Left renal pelvis (tissue), 4 donors: ENCODE results near the gene CARD9. TPM values are rescaled to one million over a fixed set of nuclear protein-coding genes. Genes with fewer than 3 reads are reported as not detected.
"Not testable (repeated sequence)": the region's sequence is repeated elsewhere in the genome, so short reads cannot be mapped to it uniquely, and the experiment has no call there.

Source experiments
- DNase-seq, 4 donors: peaks; one replicate each; pipeline ENCODE4 v3.0.0-alpha.2; 2013; ENCODE audit warnings: low read depth in 4 of 4, low spot score in 3 of 4
- polyA plus RNA-seq, 4 donors: library from polyadenylated mRNA; unstranded; fragments of 120-200 nt; gene quantifications; one replicate each; pipeline ENCODE4 v1.2.1, GENCODE V29; 2013; ENCODE audit not compliant: insufficient read length in 4 of 4

Gene CARD9
- polyA plus RNA-seq, 4 donors: 1.2 to 2.9 (median 2.2) TPM

GRCh38 chr9:136326761-136327303 lies 46.6 kb downstream of the CARD9 start:
- DNase-seq: no peak

- DNase-seq: no peak
Observed at GRCh38 chr9:136326061-136326760, 47.3 kb downstream of the CARD9 start.

- no peak for DNase-seq
Observed at GRCh38 chr9:136325358-136325757, 48.1 kb downstream of the CARD9 start.

- DNase-seq: no peak
Observed at GRCh38 chr9:136324501-136325300, 48.8 kb downstream of the CARD9 start.

DNA sequence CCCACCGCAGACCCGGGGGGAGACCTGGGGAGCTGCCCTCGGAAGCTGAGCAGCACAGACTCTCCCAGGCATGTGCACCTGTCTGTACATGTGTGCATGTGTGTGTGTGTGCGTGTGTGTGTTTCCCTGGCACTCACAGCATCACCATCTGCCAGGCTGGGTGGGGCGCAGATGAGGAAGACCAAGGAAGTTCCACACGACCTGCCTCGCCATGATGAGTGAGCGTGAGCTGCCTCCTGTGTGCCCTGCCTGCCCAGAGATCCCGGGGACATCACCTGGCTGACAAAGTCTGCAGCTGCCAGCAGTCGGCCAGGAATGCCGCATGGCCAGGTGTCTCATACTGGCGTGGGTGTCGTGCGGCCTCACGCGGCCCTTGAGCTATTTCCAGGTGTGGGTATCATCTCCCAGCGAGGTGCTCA lies 50.1 kb downstream of the CARD9 start:
- no peak for DNase-seq

GRCh38 chr9:136322756-136323330 lies 50.6 kb downstream of the CARD9 start:
- no peak for DNase-seq

GRCh38 chr9:136321561-136321960 lies 51.9 kb downstream of the CARD9 start:
- DNase-seq: no peak

DNA sequence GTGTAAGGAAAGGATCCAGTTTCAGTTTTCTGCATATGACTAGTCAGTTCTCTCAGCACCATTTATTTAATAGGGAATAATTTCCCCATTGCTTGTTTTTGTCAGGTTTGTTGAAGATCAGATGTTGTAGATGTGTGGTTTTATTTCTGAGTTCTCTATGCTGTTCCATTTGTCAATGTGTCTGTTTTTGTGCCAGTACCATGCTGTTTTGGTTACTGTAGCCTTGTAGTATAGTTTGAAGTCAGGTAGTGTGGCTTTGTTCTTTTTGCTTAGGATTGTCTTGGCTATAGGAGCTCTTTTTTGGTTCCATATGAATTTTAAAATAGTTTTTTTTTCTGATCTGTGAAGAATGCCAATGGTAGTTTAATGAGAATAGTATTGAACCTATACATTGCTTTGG lies 52.5 kb downstream of the CARD9 start:
- not testable (repeated sequence) for DNase-seq

DNA sequence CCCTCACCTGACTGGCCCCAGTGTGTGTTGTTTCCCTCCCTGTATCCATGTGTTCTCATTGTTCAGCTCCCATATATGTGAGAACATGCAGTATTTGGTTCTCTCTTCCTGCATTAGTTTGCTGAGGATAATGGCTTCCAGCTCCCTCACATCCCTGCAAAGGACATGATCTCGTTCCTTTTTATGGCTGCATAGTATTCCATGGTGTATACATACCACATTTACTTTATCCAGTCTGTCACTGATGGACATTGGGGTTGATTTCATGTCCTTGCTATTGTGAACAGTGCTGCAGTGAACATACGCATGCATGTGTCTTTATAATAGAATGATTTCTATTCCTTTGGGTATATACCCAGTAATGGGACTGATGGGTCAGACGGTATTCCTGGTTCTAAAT lies 53.5 kb downstream of the CARD9 start:
- not testable (repeated sequence) for DNase-seq

DNA sequence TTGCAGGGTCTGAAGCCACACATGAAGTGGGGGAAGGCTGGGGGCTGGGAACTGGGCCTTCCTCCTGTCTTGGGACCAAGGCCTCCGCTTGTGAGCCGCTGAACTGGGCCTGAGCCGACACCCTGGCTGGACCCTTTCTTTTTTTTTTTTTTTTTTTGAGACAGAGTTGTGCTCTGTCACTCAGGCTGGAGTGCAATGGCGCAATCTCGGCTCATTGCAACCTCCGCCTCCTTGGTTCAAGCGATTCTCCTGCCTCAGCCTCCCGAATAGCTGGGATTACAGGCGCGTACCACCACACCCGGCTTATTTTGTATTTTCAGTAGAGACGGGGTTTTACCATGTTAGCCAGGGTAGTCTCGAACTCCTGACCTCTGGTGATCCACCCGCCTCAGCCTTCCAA lies 54.2 kb downstream of the CARD9 start:
- not testable (repeated sequence) for DNase-seq

- no peak for DNase-seq
Observed at GRCh38 chr9:136318776-136319241, 54.7 kb downstream of the CARD9 start.

DNA sequence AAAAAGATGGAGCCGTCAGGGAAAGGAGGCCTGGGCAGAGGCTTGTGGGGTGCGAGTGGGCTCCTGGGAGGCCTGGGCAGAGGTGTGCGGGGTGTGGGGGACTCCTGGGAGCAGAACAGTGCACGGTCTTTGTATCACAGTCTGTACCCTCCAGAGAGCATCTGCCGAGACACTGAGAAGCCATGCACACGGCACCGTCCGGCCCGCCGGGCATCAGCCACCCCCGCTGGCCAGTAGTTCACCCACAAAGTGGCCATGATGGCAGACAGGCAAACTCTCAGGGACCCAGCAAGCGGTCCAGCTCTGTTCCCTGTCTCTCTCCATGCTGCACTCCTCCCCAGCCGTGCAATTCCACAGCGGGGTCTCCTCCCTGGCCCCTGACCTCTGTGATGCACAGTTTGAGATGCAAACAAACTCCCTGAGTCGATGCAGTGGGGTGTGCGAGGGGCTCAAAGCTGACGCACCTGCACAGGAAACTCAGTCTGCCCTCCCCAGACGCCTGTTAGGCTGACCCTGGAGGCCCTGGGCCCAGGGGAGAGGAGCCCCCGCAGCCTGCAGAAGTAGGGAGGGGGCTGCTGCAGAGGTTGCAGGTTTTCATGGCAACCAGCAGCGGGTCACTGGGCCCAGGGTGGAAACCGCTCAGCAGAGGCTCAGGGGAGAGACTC lies 55.2 kb downstream of the CARD9 start:
- no peak for DNase-seq

GRCh38 chr9:136317695-136318094 lies 55.8 kb downstream of the CARD9 start:
- no peak for DNase-seq

DNA sequence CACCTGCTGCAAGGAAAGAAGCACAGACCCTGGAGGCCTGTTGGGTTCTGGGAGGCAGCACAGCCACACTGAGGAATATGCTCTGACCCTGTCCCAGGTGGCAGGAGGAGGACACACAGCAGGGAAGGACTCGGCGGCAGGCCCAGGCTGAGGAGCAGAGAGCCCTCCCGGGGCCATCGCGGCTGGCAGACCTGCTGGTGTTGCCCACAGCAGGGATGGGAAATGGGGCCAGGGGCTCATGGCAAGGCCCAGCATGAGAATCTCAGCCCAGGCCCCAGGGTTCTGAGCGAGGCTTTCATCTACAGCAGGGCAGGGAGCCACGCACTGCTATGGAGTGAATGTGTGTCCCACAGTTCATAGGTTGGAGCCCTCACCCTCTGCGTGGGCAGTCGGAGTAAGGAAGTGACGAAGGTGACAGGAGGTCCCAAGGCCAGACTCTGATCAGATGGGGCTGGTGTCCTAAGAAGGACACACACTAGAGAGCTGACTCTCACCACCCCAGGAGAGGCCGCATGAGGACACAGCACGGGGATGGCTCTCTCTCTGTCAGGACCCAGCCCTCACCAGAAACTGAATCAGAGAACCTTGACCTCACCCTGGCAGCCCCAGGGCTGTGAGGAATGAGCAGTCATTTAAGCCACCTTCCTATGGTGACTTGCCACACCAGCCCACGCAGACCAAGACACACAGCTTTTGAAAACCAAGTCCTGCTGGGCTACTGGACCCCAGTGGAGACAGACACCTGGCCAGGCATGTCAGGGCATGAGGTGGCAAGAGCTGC lies 56.4 kb downstream of the CARD9 start:
- no peak for DNase-seq

DNA sequence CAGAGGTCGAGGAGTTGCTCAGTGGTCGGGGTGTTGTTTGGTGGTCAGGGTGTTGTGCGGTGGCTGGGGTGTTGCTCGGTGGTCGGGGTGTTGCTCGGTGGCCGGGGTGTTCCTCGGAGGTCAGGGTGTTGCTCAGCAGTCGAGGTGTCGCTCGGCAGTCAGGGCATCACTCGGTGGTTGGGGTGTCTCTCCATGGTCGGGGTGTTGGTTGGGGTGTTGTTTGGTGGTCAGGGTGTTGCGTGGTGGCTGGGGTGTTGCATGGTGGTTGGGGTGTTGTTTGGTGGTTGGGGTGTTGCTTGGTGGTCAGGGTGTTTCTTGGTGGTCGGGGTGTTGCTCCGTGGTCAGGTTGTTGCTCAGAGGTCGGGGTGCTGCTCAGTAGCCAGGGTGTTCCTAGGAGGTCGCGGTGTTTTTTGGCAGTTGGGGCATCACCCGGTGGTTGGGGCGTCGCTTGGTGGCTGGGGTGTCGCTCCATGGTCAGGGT lies 57.2 kb downstream of the CARD9 start:
- DNase-seq: no peak

GRCh38 chr9:136314944-136315343 lies 58.5 kb downstream of the CARD9 start:
- no peak for DNase-seq

- no peak for DNase-seq
Observed at GRCh38 chr9:136314056-136314416, 59.4 kb downstream of the CARD9 start.
